ENCODE measurements around the gene TNFAIP3. TPM values are rescaled to one million over a fixed set of nuclear protein-coding genes. Genes with fewer than 3 reads are reported as not detected.
"Not testable (repeated sequence)": the region's sequence is repeated elsewhere in the genome, so short reads cannot be mapped to it uniquely, and the experiment has no call there.

TNFAIP3 gene
- polyA plus RNA-seq, 4 donors = 10.8 to 30.6 (median 15.3) TPM

GRCh38 chr6:137881522-137881886 is 14.4 kb downstream of the TNFAIP3 start:
- peaks cover 23 to 41% (median 39%) of the 10 kb centered on the region in 3 donors for H3K36me3 ChIP-seq (ENCODE audit: control insufficient read depth in 3 of 3, insufficient read depth in 2 of 3, low read depth in 1 of 3, low read length in 3 of 3)
- no peak for DNase-seq
- H3K9me3 ChIP-seq (ENCODE audit: control insufficient read depth in 2 of 2, insufficient read depth in 1 of 2, low read depth in 1 of 2, low read length in 1 of 2) = no peaks in the 10 kb centered on the region
- no peak for FAIRE-seq
- H3K4me1 ChIP-seq (ENCODE audit: control insufficient read depth in 3 of 3, insufficient read depth in 2 of 3, low read depth in 1 of 3, low read length in 2 of 3) = no peaks in the 10 kb centered on the region
- no peaks in the 10 kb centered on the region for H3K27me3 ChIP-seq (ENCODE audit: control insufficient read depth in 3 of 3, insufficient read depth in 3 of 3, low read length in 3 of 3)
- 89 to 92% (median 89%) methylated on average over 9 of the region's 9 CpGs for WGBS, 3 donors
- H3K27ac ChIP-seq (ENCODE audit: low read depth in 1 of 3, low read length in 2 of 3) = peak overlapping the region in 1 of 3 donors; percentile 2
- no peak overlapping the region for H3K4me3 ChIP-seq (ENCODE audit: low read depth in 1 of 3, low read length in 3 of 3)

- peaks cover 21 to 37% (median 35%) of the 10 kb centered on the region in 3 donors for H3K36me3 ChIP-seq (ENCODE audit: control insufficient read depth in 3 of 3, insufficient read depth in 2 of 3, low read depth in 1 of 3, low read length in 3 of 3)
- no peaks in the 10 kb centered on the region for H3K9me3 ChIP-seq (ENCODE audit: control insufficient read depth in 2 of 2, insufficient read depth in 1 of 2, low read depth in 1 of 2, low read length in 1 of 2)
- WGBS, 3 donors = 89 to 94% (median 92%) methylated on average over 2 of the region's 2 CpGs
- FAIRE-seq (no peak), DNase-seq (no peak)
- no peaks in the 10 kb centered on the region for H3K4me1 ChIP-seq (ENCODE audit: control insufficient read depth in 3 of 3, insufficient read depth in 2 of 3, low read depth in 1 of 3, low read length in 2 of 3)
- no peak overlapping the region for H3K27ac ChIP-seq (ENCODE audit: low read depth in 1 of 3, low read length in 2 of 3)
- H3K27me3 ChIP-seq (ENCODE audit: control insufficient read depth in 3 of 3, insufficient read depth in 3 of 3, low read length in 3 of 3) = no peaks in the 10 kb centered on the region
- no peak overlapping the region for H3K4me3 ChIP-seq (ENCODE audit: low read depth in 1 of 3, low read length in 3 of 3)
Measured at GRCh38 chr6:137882225-137882961, 15.3 kb downstream of the TNFAIP3 start.

- Histone ChIP-seq H3K36me3 (ENCODE audit: control insufficient read depth in 3 of 3, insufficient read depth in 2 of 3, low read depth in 1 of 3, low read length in 3 of 3) (peaks cover 14 to 32% (median 28%) of the 10 kb centered on the region in 3 donors), H3K27ac (ENCODE audit: low read depth in 1 of 3, low read length in 2 of 3) (peak overlapping the region in 1 of 3 donors; percentile 6)
Measured at GRCh38 chr6:137883400-137884148, 16.5 kb downstream of the TNFAIP3 start.

GRCh38 chr6:137884149-137884909 is 17.3 kb downstream of the TNFAIP3 start:
- no peak overlapping the region for H3K27ac ChIP-seq (ENCODE audit: low read depth in 1 of 3, low read length in 2 of 3)
- no peaks in the 10 kb centered on the region for H3K27me3 ChIP-seq (ENCODE audit: control insufficient read depth in 3 of 3, insufficient read depth in 3 of 3, low read length in 3 of 3)
- FAIRE-seq = no peak
- no peaks in the 10 kb centered on the region for H3K9me3 ChIP-seq (ENCODE audit: control insufficient read depth in 2 of 2, insufficient read depth in 1 of 2, low read depth in 1 of 2, low read length in 1 of 2)
- no peak overlapping the region for H3K4me3 ChIP-seq (ENCODE audit: low read depth in 1 of 3, low read length in 3 of 3)
- DNase-seq = no peak
- H3K36me3 ChIP-seq (ENCODE audit: control insufficient read depth in 3 of 3, insufficient read depth in 2 of 3, low read depth in 1 of 3, low read length in 3 of 3) = peaks cover 9 to 24% (median 21%) of the 10 kb centered on the region in 3 donors
- H3K4me1 ChIP-seq (ENCODE audit: control insufficient read depth in 3 of 3, insufficient read depth in 2 of 3, low read depth in 1 of 3, low read length in 2 of 3) = no peaks in the 10 kb centered on the region
- WGBS, 3 donors = 86 to 94% (median 90%) methylated on average over 5 of the region's 5 CpGs

More at GRCh38 chr6:137883400-137884148, 16.5 kb downstream of the TNFAIP3 start:
- FAIRE-seq (no peak), DNase-seq (no peak)
- 53 to 78% (median 76%) methylated on average over 7 of the region's 7 CpGs for WGBS, 3 donors
- Histone ChIP-seq H3K27me3 (ENCODE audit: control insufficient read depth in 3 of 3, insufficient read depth in 3 of 3, low read length in 3 of 3) (no peaks in the 10 kb centered on the region), H3K9me3 (ENCODE audit: control insufficient read depth in 2 of 2, insufficient read depth in 1 of 2, low read depth in 1 of 2, low read length in 1 of 2) (no peaks in the 10 kb centered on the region), H3K4me1 (ENCODE audit: control insufficient read depth in 3 of 3, insufficient read depth in 2 of 3, low read depth in 1 of 3, low read length in 2 of 3) (no peaks in the 10 kb centered on the region), H3K4me3 (ENCODE audit: low read depth in 1 of 3, low read length in 3 of 3) (no peak overlapping the region)

- not testable (repeated sequence) for H3K4me3 ChIP-seq (ENCODE audit: low read depth in 1 of 3, low read length in 3 of 3); H3K9me3 ChIP-seq (ENCODE audit: control insufficient read depth in 2 of 2, insufficient read depth in 1 of 2, low read depth in 1 of 2, low read length in 1 of 2); H3K27ac ChIP-seq (ENCODE audit: low read depth in 1 of 3, low read length in 2 of 3); H3K27me3 ChIP-seq (ENCODE audit: control insufficient read depth in 3 of 3, insufficient read depth in 3 of 3, low read length in 3 of 3); H3K4me1 ChIP-seq (ENCODE audit: control insufficient read depth in 3 of 3, insufficient read depth in 2 of 3, low read depth in 1 of 3, low read length in 2 of 3); FAIRE-seq; DNase-seq
- peaks cover 8 to 21% (median 20%) of the 10 kb centered on the region in 3 donors for H3K36me3 ChIP-seq (ENCODE audit: control insufficient read depth in 3 of 3, insufficient read depth in 2 of 3, low read depth in 1 of 3, low read length in 3 of 3)
Measured at GRCh38 chr6:137884910-137885229, 17.8 kb downstream of the TNFAIP3 start.

- not testable (repeated sequence) for DNase-seq; FAIRE-seq; H3K27ac ChIP-seq (ENCODE audit: low read depth in 1 of 3, low read length in 2 of 3); H3K9me3 ChIP-seq (ENCODE audit: control insufficient read depth in 2 of 2, insufficient read depth in 1 of 2, low read depth in 1 of 2, low read length in 1 of 2); H3K36me3 ChIP-seq (ENCODE audit: control insufficient read depth in 3 of 3, insufficient read depth in 2 of 3, low read depth in 1 of 3, low read length in 3 of 3); H3K4me3 ChIP-seq (ENCODE audit: low read depth in 1 of 3, low read length in 3 of 3); H3K27me3 ChIP-seq (ENCODE audit: control insufficient read depth in 3 of 3, insufficient read depth in 3 of 3, low read length in 3 of 3); H3K4me1 ChIP-seq (ENCODE audit: control insufficient read depth in 3 of 3, insufficient read depth in 2 of 3, low read depth in 1 of 3, low read length in 2 of 3)
- 91 to 95% (median 95%) methylated on average over 3 of the region's 3 CpGs for WGBS, 3 donors
Measured at GRCh38 chr6:137886226-137886625, 19.2 kb downstream of the TNFAIP3 start.

- no peaks in the 10 kb centered on the region for H3K9me3 ChIP-seq (ENCODE audit: control insufficient read depth in 2 of 2, insufficient read depth in 1 of 2, low read depth in 1 of 2, low read length in 1 of 2)
- 60 to 83% (median 75%) methylated on average over 2 of the region's 2 CpGs for WGBS, 3 donors
- DNase-seq (no peak), FAIRE-seq (no peak)
- no peaks in the 10 kb centered on the region for H3K4me1 ChIP-seq (ENCODE audit: control insufficient read depth in 3 of 3, insufficient read depth in 2 of 3, low read depth in 1 of 3, low read length in 2 of 3)
- no peaks in the 10 kb centered on the region for H3K27me3 ChIP-seq (ENCODE audit: control insufficient read depth in 3 of 3, insufficient read depth in 3 of 3, low read length in 3 of 3)
- H3K4me3 ChIP-seq (ENCODE audit: low read depth in 1 of 3, low read length in 3 of 3) = no peak overlapping the region
- H3K36me3 ChIP-seq (ENCODE audit: control insufficient read depth in 3 of 3, insufficient read depth in 2 of 3, low read depth in 1 of 3, low read length in 3 of 3) = no peaks in the 10 kb centered on the region
- no peak overlapping the region for H3K27ac ChIP-seq (ENCODE audit: low read depth in 1 of 3, low read length in 2 of 3)
Measured at GRCh38 chr6:137890983-137891537, 24.0 kb downstream of the TNFAIP3 start.

- H3K4me1 ChIP-seq (ENCODE audit: control insufficient read depth in 3 of 3, insufficient read depth in 2 of 3, low read depth in 1 of 3, low read length in 2 of 3) = no peaks in the 10 kb centered on the region
- no peaks in the 10 kb centered on the region for H3K27me3 ChIP-seq (ENCODE audit: control insufficient read depth in 3 of 3, insufficient read depth in 3 of 3, low read length in 3 of 3)
- H3K4me3 ChIP-seq (ENCODE audit: low read depth in 1 of 3, low read length in 3 of 3) = no peak overlapping the region
- no peak overlapping the region for H3K27ac ChIP-seq (ENCODE audit: low read depth in 1 of 3, low read length in 2 of 3)
- no peak for FAIRE-seq
- no peak for DNase-seq
- no peaks in the 10 kb centered on the region for H3K9me3 ChIP-seq (ENCODE audit: control insufficient read depth in 2 of 2, insufficient read depth in 1 of 2, low read depth in 1 of 2, low read length in 1 of 2)
- H3K36me3 ChIP-seq (ENCODE audit: control insufficient read depth in 3 of 3, insufficient read depth in 2 of 3, low read depth in 1 of 3, low read length in 3 of 3) = no peaks in the 10 kb centered on the region
- 88 to 90% (median 90%) methylated on average over 3 of the region's 3 CpGs for WGBS, 3 donors
Measured at GRCh38 chr6:137892271-137892708, 25.2 kb downstream of the TNFAIP3 start.

All from small intestine (tissue), 7 donors.